ENCODE data around the gene ARHGEF16.

Gene ARHGEF16

GRCh38 chr1:3516481-3516869 lies 62.0 kb downstream of the ARHGEF16 start:
- TF ChIP-seq TCF12 (IDR thresholded peaks at IDR 0.05; ENCODE audit: low read depth) (no peak), ZBTB7A (IDR thresholded peaks at IDR 0.05; ENCODE audit: low read depth) (0 out of 2 replicates have a peak, but pooled peaks have one; percentile 1)

DNA sequence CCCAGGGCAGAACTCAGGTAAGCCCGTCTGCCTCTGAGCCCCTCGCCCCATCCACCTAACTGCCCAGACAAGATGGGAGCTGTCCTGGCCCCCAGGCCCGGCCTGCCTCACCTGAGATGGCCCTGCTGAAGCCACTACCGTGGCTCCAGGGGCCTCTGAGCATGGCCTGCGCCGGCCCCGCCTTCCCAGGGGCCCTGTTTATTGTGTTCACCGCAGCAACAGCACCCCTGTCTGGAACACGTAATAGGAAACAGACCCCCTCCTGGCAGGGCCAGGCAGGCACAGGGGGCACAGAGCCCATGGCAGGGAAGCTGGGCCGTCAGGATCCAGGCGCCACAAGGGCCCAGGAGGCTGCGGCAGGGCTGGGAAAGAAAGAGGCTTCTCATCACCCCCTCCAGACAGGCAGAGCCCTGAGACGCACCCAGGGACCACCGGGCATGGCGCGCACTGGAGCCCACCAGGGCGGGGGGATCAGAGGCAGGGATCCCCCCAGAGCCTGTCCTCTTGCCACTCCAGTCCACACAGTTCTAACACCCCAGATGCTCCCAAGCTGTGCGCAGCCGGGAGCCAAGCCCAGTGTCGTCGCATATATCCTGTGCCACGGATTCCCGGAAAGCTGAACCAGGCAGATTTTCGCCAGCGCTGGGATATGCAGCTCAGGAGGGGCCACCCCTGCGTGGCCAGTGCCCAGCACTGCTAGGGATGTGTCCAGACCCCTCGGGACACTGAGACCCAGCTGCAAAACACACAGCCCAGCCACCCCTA lies 62.6 kb downstream of the ARHGEF16 start:
- TF ChIP-seq CEBPB (IDR thresholded peaks at IDR 0.05) (no peak), EP300 (IDR thresholded peaks at IDR 0.05; ENCODE audit: borderline replicate concordance) (no peak), FOXM1 (IDR thresholded peaks at IDR 0.05; ENCODE audit: borderline replicate concordance, low read depth) (no peak), USF1 (IDR thresholded peaks at IDR 0.05) (no peak), ZBTB7A (IDR thresholded peaks at IDR 0.05; ENCODE audit: low read depth) (no peak), NFIC (IDR thresholded peaks at IDR 0.05) (no peak), EGR1 (IDR thresholded peaks at IDR 0.05) (no peak), YY1 (IDR thresholded peaks at IDR 0.05; ENCODE audit: low read depth) (no peak), TAF1 (IDR thresholded peaks at IDR 0.05; ENCODE audit: low read depth) (no peak), TEAD4 (IDR thresholded peaks at IDR 0.05) (no peak), TCF12 (IDR thresholded peaks at IDR 0.05; ENCODE audit: low read depth) (no peak), RAD21 (IDR thresholded peaks at IDR 0.05; ENCODE audit: low read depth) (no peak)
- TF ChIP-seq, protein P1, sequence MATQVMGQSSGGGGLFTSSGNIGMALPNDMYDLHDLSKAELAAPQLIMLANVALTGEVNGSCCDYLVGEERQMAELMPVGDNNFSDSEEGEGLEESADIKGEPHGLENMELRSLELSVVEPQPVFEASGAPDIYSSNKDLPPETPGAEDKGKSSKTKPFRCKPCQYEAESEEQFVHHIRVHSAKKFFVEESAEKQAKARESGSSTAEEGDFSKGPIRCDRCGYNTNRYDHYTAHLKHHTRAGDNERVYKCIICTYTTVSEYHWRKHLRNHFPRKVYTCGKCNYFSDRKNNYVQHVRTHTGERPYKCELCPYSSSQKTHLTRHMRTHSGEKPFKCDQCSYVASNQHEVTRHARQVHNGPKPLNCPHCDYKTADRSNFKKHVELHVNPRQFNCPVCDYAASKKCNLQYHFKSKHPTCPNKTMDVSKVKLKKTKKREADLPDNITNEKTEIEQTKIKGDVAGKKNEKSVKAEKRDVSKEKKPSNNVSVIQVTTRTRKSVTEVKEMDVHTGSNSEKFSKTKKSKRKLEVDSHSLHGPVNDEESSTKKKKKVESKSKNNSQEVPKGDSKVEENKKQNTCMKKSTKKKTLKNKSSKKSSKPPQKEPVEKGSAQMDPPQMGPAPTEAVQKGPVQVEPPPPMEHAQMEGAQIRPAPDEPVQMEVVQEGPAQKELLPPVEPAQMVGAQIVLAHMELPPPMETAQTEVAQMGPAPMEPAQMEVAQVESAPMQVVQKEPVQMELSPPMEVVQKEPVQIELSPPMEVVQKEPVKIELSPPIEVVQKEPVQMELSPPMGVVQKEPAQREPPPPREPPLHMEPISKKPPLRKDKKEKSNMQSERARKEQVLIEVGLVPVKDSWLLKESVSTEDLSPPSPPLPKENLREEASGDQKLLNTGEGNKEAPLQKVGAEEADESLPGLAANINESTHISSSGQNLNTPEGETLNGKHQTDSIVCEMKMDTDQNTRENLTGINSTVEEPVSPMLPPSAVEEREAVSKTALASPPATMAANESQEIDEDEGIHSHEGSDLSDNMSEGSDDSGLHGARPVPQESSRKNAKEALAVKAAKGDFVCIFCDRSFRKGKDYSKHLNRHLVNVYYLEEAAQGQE (IDR thresholded peaks at IDR 0.05; ENCODE audit: low read depth), result no peak
- TF ChIP-seq, protein P2, sequence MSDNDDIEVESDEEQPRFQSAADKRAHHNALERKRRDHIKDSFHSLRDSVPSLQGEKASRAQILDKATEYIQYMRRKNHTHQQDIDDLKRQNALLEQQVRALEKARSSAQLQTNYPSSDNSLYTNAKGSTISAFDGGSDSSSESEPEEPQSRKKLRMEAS (IDR thresholded peaks at IDR 0.05), result no peak; the same call in 1 of the 2 replicates

GRCh38 chr1:3518256-3518655 lies 63.8 kb downstream of the ARHGEF16 start:
- peak; percentile 23; the same call in 1 of the 2 replicates for TF ChIP-seq RAD21 (IDR thresholded peaks at IDR 0.05; ENCODE audit: low read depth)
- TF ChIP-seq, protein P2 (IDR thresholded peaks at IDR 0.05), result no peak

DNA sequence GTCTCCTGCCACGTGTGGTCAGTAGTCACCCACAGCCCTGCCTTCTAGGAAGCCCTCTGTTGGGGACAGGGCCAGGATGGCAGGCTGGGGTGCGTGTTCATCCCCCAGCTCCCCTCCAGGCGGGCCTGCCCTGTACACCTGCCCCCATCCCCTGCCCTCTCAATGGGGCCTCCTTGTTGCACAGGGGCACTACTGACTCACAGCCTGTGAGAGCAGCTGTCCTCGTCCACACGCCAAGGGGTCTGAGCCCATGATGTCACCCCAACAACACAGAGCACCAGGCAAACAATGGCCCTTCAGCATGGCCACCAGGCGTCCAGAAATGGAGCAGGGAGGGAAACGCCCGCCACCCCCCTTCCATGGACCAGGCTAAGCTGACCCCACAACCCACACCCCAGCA lies 64.3 kb downstream of the ARHGEF16 start:
- TF ChIP-seq YY1 (IDR thresholded peaks at IDR 0.05; ENCODE audit: low read depth) (no peak), USF1 (IDR thresholded peaks at IDR 0.05) (no peak), TCF12 (IDR thresholded peaks at IDR 0.05; ENCODE audit: low read depth) (no peak), NFIC (IDR thresholded peaks at IDR 0.05) (no peak), TAF1 (IDR thresholded peaks at IDR 0.05; ENCODE audit: low read depth) (no peak), CREB1 (IDR thresholded peaks at IDR 0.05; ENCODE audit: low read depth) (no peak), EP300 (IDR thresholded peaks at IDR 0.05; ENCODE audit: borderline replicate concordance) (no peak), RAD21 (IDR thresholded peaks at IDR 0.05; ENCODE audit: low read depth) (no peak), ZBTB7A (IDR thresholded peaks at IDR 0.05; ENCODE audit: low read depth) (no peak), TEAD4 (IDR thresholded peaks at IDR 0.05) (no peak), EGR1 (IDR thresholded peaks at IDR 0.05) (no peak), FOXM1 (IDR thresholded peaks at IDR 0.05; ENCODE audit: borderline replicate concordance, low read depth) (no peak), CEBPB (IDR thresholded peaks at IDR 0.05) (no peak)
- TF ChIP-seq, protein P2 (IDR thresholded peaks at IDR 0.05), result no peak
- TF ChIP-seq, protein P1 (IDR thresholded peaks at IDR 0.05; ENCODE audit: low read depth), result no peak

- TF ChIP-seq FOXM1 (IDR thresholded peaks at IDR 0.05; ENCODE audit: borderline replicate concordance, low read depth), result no peak
- no peak for TF ChIP-seq RAD21 (IDR thresholded peaks at IDR 0.05; ENCODE audit: low read depth)
- TF ChIP-seq CREB1 (IDR thresholded peaks at IDR 0.05; ENCODE audit: low read depth), result no peak
- no peak for TF ChIP-seq USF1 (IDR thresholded peaks at IDR 0.05)
- no peak for TF ChIP-seq TCF12 (IDR thresholded peaks at IDR 0.05; ENCODE audit: low read depth)
Measured at GRCh38 chr1:3519301-3519885, 64.9 kb downstream of the ARHGEF16 start.

Measured in Ishikawa (cell line).